ENCODE measurements around the gene TTN.
"Not testable (repeated sequence)": the region's sequence is repeated elsewhere in the genome, so short reads cannot be mapped to it uniquely, and the experiment has no call there.

Gene TTN

GRCh38 chr2:178732913-178733312 lies 74.3 kb downstream of the TTN start:
- no peak for DNase-seq

GRCh38 chr2:178731300-178731699 lies 75.9 kb downstream of the TTN start:
- no peak for DNase-seq

DNA sequence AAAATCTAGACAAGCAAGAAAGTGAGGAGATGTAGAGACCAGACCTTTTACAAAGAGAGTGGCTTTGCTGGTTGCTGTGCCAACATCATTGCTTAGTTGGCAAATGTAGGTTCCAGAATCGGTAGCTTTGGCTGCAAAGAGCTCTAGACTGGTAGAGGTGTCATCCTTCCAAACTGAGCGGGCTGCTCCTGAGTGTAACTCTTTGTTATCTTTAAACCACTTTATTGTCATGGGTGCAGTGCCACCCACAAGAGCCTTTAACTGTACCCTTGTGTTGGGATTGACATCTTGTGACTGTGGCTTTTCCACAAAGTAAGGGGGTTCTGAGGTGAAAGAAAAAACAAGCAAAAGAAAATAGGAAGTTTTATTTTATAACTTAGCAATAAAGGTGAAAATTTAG lies 77.2 kb downstream of the TTN start:
- DNase-seq: no peak

GRCh38 chr2:178723786-178724346 lies 83.4 kb downstream of the TTN start:
- DNase-seq: no peak

GRCh38 chr2:178722296-178722695 lies 84.9 kb downstream of the TTN start:
- no peak for DNase-seq

- DNase-seq: no peak
Measured at GRCh38 chr2:178718988-178719387, 88.2 kb downstream of the TTN start.

DNA sequence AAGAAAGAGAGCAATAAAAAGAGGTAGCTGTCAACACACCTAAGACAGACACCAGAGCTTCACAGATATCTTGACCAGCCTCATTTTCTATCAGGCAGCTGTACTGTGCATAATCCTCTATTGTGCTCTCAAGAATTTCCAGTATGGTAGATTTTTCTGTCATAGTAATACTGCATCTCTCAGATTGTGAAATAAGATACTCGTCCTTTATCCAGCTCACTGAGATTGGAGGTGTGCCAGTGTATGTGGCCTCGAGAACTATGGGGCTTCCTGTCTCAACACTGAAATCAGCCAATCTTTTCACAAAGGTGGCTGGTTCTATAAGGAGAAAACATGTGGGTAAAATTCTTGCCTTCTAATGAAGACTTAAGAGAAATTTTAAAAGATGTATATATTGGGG lies 88.9 kb downstream of the TTN start:
- no peak for DNase-seq

DNA sequence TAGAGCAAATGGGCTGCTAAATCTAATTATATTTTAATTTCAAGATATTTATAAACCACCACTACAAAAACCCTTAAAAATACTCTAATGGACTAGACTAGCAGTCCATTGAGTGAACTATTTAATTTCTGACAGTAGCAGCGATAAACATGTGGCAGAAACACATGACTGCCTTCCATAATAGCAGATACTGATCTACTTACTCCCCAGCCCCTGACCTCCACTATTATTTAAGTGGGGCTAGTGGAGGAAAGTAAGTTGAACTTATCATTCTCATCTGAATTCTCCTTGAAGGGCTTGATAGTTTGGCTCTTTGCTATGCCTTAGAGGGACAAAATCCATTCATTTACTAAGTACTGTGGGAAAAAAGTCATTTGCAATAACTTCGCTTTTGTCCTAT lies 90.8 kb downstream of the TTN start:
- no peak for DNase-seq

DNA sequence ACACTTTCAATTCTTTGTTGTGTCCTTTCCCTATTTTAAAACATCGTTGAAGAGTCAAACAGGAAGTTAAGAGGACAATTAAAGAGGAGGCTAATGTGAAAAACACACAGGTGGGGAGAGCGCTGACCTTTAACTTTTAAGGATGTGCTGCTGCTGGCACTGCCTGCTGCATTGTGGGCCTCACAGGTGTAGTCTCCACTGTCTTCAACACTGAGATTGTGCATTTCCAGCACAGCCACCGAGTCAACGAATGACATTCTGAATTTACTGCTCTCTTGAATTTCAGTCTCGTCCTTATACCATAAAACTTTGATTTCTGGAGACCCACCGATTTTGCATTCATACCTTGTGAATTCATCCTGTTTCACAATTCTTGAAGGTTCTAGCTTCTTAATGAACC lies 91.9 kb downstream of the TTN start:
- no peak for DNase-seq

- DNase-seq: no peak
Measured at GRCh38 chr2:178707476-178707875, 99.7 kb downstream of the TTN start.

DNA sequence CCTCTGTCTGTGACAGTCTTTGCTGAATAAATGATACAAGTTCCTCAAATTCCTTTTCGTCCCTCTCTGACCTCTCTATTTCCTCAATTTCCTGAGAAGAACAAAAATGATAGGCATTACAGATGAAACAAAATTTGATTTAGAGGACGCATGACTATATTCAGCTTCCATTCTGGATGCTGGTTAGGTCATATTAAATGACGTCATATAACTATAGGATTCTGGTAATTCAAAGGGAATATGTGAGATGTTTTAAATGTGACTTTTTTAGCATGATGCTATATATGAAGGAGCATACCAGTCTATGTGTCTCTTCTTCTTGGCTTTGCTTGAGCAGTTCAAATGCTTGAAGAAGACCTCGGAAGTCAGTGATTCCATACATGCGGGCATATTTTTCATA lies 102.3 kb downstream of the TTN start:
- DNase-seq: no peak

- DNase-seq: no peak
Measured at GRCh38 chr2:178702361-178702760, 104.9 kb downstream of the TTN start.

- DNase-seq: peak; percentile 32
Measured at GRCh38 chr2:178700922-178701342, 106.3 kb downstream of the TTN start.

DNA sequence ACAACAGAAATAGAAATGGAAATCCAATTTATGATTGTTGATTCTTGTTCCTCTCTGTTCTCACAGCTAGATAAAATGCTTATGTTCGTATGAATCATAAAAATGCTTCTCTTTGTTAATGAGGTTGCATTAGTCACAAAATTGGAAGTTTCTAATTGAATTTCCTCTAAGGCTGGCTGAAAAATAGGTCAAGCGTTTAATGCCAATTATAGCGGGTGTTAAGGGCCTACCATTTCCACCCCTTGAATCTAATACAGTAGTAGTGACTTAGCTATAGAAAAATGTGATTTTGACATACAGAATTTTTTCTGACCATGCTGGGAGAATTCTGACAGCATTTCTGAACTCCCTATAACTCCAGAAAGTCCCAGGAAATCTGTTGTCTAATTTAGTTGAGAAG lies 107.1 kb downstream of the TTN start:
- DNase-seq: no peak

DNA sequence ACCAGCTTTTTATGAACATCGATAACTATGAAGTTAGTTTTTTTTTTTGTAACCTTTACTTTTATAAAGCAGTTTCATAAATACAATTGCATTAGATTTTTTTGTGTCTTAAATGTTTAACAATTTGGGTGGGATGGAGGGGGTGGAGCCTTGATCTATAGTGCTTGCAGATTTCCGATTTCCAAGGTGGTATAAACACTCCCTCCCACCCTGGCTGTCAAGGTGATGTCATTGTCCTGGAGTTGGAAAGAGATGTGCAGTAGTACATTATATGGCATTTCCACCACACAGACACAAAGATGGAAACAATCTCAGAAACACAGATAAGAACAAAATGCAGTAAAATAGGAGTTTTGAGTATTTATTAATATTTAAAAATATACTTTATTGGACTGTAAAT lies 114.4 kb downstream of the TTN start:
- no peak for DNase-seq

GRCh38 chr2:178689808-178690207 lies 117.4 kb downstream of the TTN start:
- DNase-seq: no peak

DNA sequence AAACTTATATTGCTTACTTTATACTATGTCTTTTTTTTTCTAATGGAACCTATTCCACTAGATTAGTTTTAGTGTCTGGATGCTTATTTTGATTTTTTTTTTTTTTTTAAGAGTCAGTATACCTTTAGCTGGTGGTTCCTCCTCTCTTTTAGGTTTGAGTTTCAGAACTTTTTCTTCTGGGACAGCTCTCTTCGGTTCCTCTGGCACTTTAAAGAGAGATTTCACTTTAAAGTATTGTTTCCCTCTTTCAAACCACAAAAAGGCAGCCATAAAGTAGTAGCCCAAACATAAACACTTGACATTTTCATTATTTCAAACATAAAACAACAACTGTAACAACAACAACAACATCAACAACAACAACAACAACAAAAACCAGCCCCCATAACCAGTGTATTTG lies 123.3 kb downstream of the TTN start:
- no peak for DNase-seq

- DNase-seq: no peak
Measured at GRCh38 chr2:178681081-178681480, 126.1 kb downstream of the TTN start.

GRCh38 chr2:178679891-178680290 lies 127.3 kb downstream of the TTN start:
- no peak for DNase-seq

GRCh38 chr2:178677599-178677998 lies 129.6 kb downstream of the TTN start:
- DNase-seq: no peak

DNA sequence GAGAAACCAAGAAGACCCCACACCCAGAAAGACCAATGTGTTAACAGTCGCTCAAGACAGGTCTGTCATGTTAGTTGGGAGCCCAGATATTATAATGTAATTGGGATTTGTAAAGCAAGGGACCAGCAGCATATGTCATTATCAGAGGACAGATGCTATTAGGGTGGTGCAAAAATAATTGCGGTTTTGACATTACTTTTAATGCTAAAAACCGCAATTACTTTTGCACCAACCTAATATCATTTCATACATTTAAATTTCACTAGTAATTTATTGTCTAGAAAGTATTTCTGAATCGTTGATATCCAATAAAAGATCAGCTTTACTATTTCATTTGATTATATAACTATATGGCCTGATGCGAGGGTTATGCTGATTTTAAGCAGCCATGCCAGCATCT lies 131.2 kb downstream of the TTN start:
- no peak for DNase-seq

GRCh38 chr2:178674122-178674521 lies 133.1 kb downstream of the TTN start:
- DNase-seq: peak; percentile 2

GRCh38 chr2:178666458-178666857 lies 140.8 kb downstream of the TTN start:
- DNase-seq: no peak

DNA sequence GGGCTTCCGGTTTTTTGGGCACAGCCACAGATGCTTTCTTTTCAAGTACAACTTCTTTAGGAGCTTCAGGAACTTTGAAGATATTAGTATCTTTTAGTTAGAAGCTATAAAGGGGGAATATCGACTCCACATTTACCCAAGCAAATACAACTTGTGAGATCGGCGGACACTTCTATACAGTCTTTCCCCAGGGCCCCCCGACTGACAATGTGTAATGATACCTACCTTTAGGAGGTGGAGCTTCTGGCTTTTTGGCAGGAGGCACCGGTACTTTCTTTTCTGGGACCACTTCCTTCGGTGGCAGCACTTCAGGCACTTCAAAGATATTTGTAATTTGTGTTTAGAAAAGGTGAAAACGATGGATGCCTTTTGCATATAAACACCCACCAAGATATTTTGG lies 148.7 kb downstream of the TTN start:
- not testable (repeated sequence) for DNase-seq

GRCh38 chr2:178650554-178650953 lies 156.7 kb downstream of the TTN start:
- DNase-seq: no peak

DNA sequence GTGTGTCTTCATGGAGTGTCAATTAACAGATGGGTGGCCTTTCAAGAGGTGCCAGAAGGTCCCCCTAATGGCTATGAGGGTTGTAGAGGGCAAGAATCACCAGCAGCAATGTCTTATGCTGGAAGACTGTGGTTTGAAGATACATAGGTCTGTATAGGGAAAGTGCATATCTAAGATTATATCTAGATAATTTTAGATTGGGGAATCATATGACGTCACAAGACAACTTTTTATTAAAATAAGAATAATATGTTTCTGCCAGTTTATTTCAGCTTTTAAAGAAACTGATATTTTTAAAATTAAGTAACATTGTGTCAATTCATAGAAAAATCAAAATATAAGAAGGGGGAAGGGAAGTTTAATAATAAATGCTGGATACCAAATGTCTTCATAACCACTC lies 162.3 kb downstream of the TTN start:
- DNase-seq: no peak
